Smooth muscle cell (in vitro differentiated cells): Measurements from ENCODE around the gene ITPRIP. TPM values are rescaled to one million over a fixed set of nuclear protein-coding genes. Genes with fewer than 3 reads are reported as not detected.

ENCODE experiments used
- DNase-seq: peaks from one replicate; lab custom pipeline; 2025; ENCODE audit not compliant: unreplicated experiment; lab: John Stamatoyannopoulos, UW
- H2AFZ ChIP-seq: fragments of 200-600 bp; sonication (generic); 2 replicates; pipeline ENCODE4 v1.6.0; 2016; ENCODE audit warnings: antibody characterized with exemption, low read depth, mild to moderate bottlenecking
- H3F3A ChIP-seq: fragments of 200-600 bp; sonication (generic); 2 replicates; pipeline ENCODE4 v1.6.0; 2017; ENCODE audit warnings: antibody characterized with exemption, low read depth
- H3K27ac ChIP-seq: fragments of 200-600 bp; sonication (generic); 2 replicates; pipeline ENCODE4 v1.5.1; 2016; ENCODE audit warnings: low read depth, mild to moderate bottlenecking
- H3K27me3 ChIP-seq: fragments of 200-600 bp; sonication (generic); 2 replicates; pipeline ENCODE4 v1.6.1; 2016; ENCODE audit warnings: low read depth, mild to moderate bottlenecking
- H3K36me3 ChIP-seq: fragments of 200-600 bp; sonication (generic); 2 replicates; pipeline ENCODE4 v1.5.1; 2016; ENCODE audit warnings: low read depth
- H3K4me1 ChIP-seq: fragments of 200-600 bp; sonication (generic); 2 replicates; pipeline ENCODE4 v1.5.1; 2016; ENCODE audit warnings: low read depth
- H3K4me2 ChIP-seq: fragments of 200-600 bp; sonication (generic); 2 replicates; pipeline ENCODE4 v1.6.0; 2016; ENCODE audit warnings: mild to moderate bottlenecking
- H3K4me3 ChIP-seq: fragments of 200-600 bp; sonication (generic); 2 replicates; pipeline ENCODE4 v1.5.1; 2016; ENCODE audit warnings: mild to moderate bottlenecking
- H3K79me2 ChIP-seq: fragments of 200-600 bp; sonication (generic); 2 replicates; pipeline ENCODE4 v1.6.0; 2016; ENCODE audit warnings: low read depth, mild to moderate bottlenecking
- H3K9ac ChIP-seq: fragments of 200-600 bp; sonication (generic); 2 replicates; pipeline ENCODE4 v1.6.0; 2016; ENCODE audit warnings: low read depth
- H3K9me3 ChIP-seq: fragments of 200-600 bp; sonication (generic); replicated peaks from 2 replicates; pipeline ENCODE4 v1.5.1; 2016; ENCODE audit warnings: low read depth
- H4K20me1 ChIP-seq: fragments of 200-600 bp; sonication (generic); 2 replicates; pipeline ENCODE4 v1.6.0; 2016; ENCODE audit warnings: low read depth
- CTCF ChIP-seq: fragments of 200-600 bp; sonication (generic); IDR thresholded peaks from 2 replicates; pipeline ENCODE4 v1.5.1; 2017; ENCODE audit warnings: borderline replicate concordance, mild to moderate bottlenecking, antibody characterized with exemption; ENCODE audit not compliant: insufficient read depth, poor library complexity, severe bottlenecking
- WGBS: methylation state at CpG from one replicate; pipeline ENCODE4 v1.1.7; 2016; ENCODE audit warnings: low lambda C conversion rate; 5-methylcytosine and 5-hydroxymethylcytosine counted together
- polyA plus RNA-seq: library from polyadenylated mRNA; unstranded; fragments of >200 nt; fragmentation: Nextera tagmentation; extraction: Ambion mirVana; gene quantifications from 2 replicates; pipeline ENCODE4 v1.2.1, GENCODE V29; 2016
- total RNA-seq: library from RNA; depleted of rRNA; stranded (reverse); fragments of >200 nt; gene quantifications from 2 replicates; pipeline ENCODE4 v1.2.3, GENCODE V29; 2014

ITPRIP gene
- total and polyA plus RNA-seq, 2 experiments from 2014 or later, result 33.6 to 59.3 TPM

- H3K36me3 ChIP-seq, result no peaks in the 10 kb centered on the region
- peaks cover 13% of the 10 kb centered on the region for H3F3A ChIP-seq
- DNase-seq, result no peak
- no peaks in the 10 kb centered on the region for H4K20me1 ChIP-seq
- H3K4me2 ChIP-seq, result peak overlapping the region; percentile 87
- H3K79me2 ChIP-seq, result no peaks in the 10 kb centered on the region
- peak overlapping the region; percentile 1 for H3K9ac ChIP-seq
- peak overlapping the region; percentile 71 for H3K27ac ChIP-seq
- H3K4me1 ChIP-seq, result no peaks in the 10 kb centered on the region
- no peak overlapping the region for H3K4me3 ChIP-seq
- 51% methylated on average over 2 of the region's 2 CpGs for WGBS
- no peak overlapping the region for H2AFZ ChIP-seq
- no peaks in the 10 kb centered on the region for H3K27me3 ChIP-seq
- no peaks in the 10 kb centered on the region for H3K9me3 ChIP-seq
- no peak for TF ChIP-seq CTCF
These were observed 12.9 kb upstream of the ITPRIP start for GRCh38 chr10:104351061-104351702.

GRCh38 chr10:104350127-104350635 is 11.9 kb upstream of the ITPRIP start:
- Histone ChIP-seq H3K4me2 (peak overlapping the region; percentile 87), H3K4me1 (no peaks in the 10 kb centered on the region), H3K27me3 (no peaks in the 10 kb centered on the region), H2AFZ (peak overlapping the region; percentile 64), H3K9me3 (no peaks in the 10 kb centered on the region), H3F3A (peaks cover 13% of the 10 kb centered on the region), H3K79me2 (no peaks in the 10 kb centered on the region), H3K27ac (peak overlapping the region; percentile 73), H3K9ac (peak overlapping the region; percentile 64), H4K20me1 (no peaks in the 10 kb centered on the region), H3K36me3 (no peaks in the 10 kb centered on the region), H3K4me3 (peak overlapping the region; percentile 38)
- no peak for DNase-seq
- peak; percentile 57 for TF ChIP-seq CTCF
- 40% methylated on average over 6 of the region's 6 CpGs for WGBS

GRCh38 chr10:104349623-104350126 is 11.4 kb upstream of the ITPRIP start:
- TF ChIP-seq CTCF, result no peak
- Histone ChIP-seq H3K9me3 (no peaks in the 10 kb centered on the region), H3F3A (peaks cover 13% of the 10 kb centered on the region), H3K4me1 (no peaks in the 10 kb centered on the region), H3K36me3 (no peaks in the 10 kb centered on the region), H3K9ac (peak overlapping the region; percentile 64), H3K27ac (peak overlapping the region; percentile 73), H3K4me2 (peak overlapping the region; percentile 79), H3K27me3 (no peaks in the 10 kb centered on the region), H3K4me3 (peak overlapping the region; percentile 38), H3K79me2 (no peaks in the 10 kb centered on the region), H4K20me1 (no peaks in the 10 kb centered on the region), H2AFZ (peak overlapping the region; percentile 64)
- no peak for DNase-seq
- 37% methylated on average over 5 of the region's 5 CpGs for WGBS
